Astrocyte (in vitro differentiated cells and primary cell): Measurements from ENCODE around the gene LDAF1. TPM values are rescaled to one million over a fixed set of nuclear protein-coding genes. Genes with fewer than 3 reads are reported as not detected.
A peak's percentile ranks its signal among the peaks of the same experiment; 100 is the strongest.
"Not testable (repeated sequence)": the region's sequence is repeated elsewhere in the genome, so short reads cannot be mapped to it uniquely, and the experiment has no call there.

Source experiments
- DNase-seq: peaks from one replicate; pipeline ENCODE4 v3.0.0-alpha.2; 2010; ENCODE audit warnings: low read depth
- FAIRE-seq: peaks from 2 replicates; lab custom pipeline; 2011; peaks lifted over from hg19 to GRCh38; lab: Jason Lieb, UNC
- H2AFZ ChIP-seq: 2 replicates; pipeline ENCODE4 v1.6.0; 2012; ENCODE audit warnings: low read depth, low read length, inconsistent platforms
- H3K27ac ChIP-seq: 2 replicates; pipeline ENCODE4 v1.5.1; 2011; ENCODE audit warnings: low read depth, low read length, inconsistent platforms
- H3K27me3 ChIP-seq: 2 replicates; pipeline ENCODE4 v1.6.0; 2011; ENCODE audit warnings: low read length, inconsistent platforms; ENCODE audit not compliant: insufficient read depth
- H3K36me3 ChIP-seq: 2 replicates; pipeline ENCODE4 v1.5.1; 2011; ENCODE audit warnings: low read length, inconsistent platforms; ENCODE audit not compliant: insufficient read depth
- H3K4me1 ChIP-seq: 2 replicates; pipeline ENCODE4 v1.5.1; 2011; ENCODE audit warnings: low read length, inconsistent platforms; ENCODE audit not compliant: insufficient read depth
- H3K4me2 ChIP-seq: 2 replicates; pipeline ENCODE4 v1.6.0; 2012; ENCODE audit warnings: low read length, inconsistent platforms
- H3K4me3 ChIP-seq: 2 replicates; pipeline ENCODE4 v1.5.1; 2011; ENCODE audit warnings: low read depth, mild to moderate bottlenecking, low read length, inconsistent platforms; ENCODE audit not compliant: insufficient read depth
- H3K79me2 ChIP-seq: 2 replicates; pipeline ENCODE4 v1.6.0; 2012; ENCODE audit warnings: mild to moderate bottlenecking, low read length, inconsistent platforms; ENCODE audit not compliant: insufficient read depth
- H3K9ac ChIP-seq: 2 replicates; pipeline ENCODE4 v1.6.0; 2012; ENCODE audit warnings: mild to moderate bottlenecking, low read length, inconsistent platforms
- H3K9me3 ChIP-seq: 2 replicates; pipeline ENCODE4 v1.5.1; 2012; ENCODE audit warnings: low read depth, mild to moderate bottlenecking, low read length, inconsistent platforms; ENCODE audit not compliant: insufficient read depth
- H4K20me1 ChIP-seq: 2 replicates; pipeline ENCODE4 v1.6.0; 2012; ENCODE audit warnings: low read length, inconsistent platforms; ENCODE audit not compliant: insufficient read depth
- H3K27ac Mint-ChIP-seq: one replicate; pipeline ENCODE4 v1.8.0; 2021; ENCODE audit warnings: mild to moderate bottlenecking, mixed read lengths; ENCODE audit not compliant: unreplicated experiment
- H3K27me3 Mint-ChIP-seq: one replicate; pipeline ENCODE4 v1.8.0; 2021; ENCODE audit warnings: low read depth, mixed read lengths; ENCODE audit not compliant: unreplicated experiment
- H3K36me3 Mint-ChIP-seq: one replicate; pipeline ENCODE4 v1.8.0; 2021; ENCODE audit warnings: low read depth, mixed read lengths; ENCODE audit not compliant: unreplicated experiment
- H3K4me1 Mint-ChIP-seq: one replicate; pipeline ENCODE4 v1.8.0; 2021; ENCODE audit warnings: low read depth, mixed read lengths; ENCODE audit not compliant: unreplicated experiment
- H3K4me3 Mint-ChIP-seq: one replicate; pipeline ENCODE4 v1.8.0; 2021; ENCODE audit warnings: mild to moderate bottlenecking, moderate library complexity, mixed read lengths; ENCODE audit not compliant: unreplicated experiment
- H3K9me3 Mint-ChIP-seq: one replicate; pipeline ENCODE4 v1.8.0; 2021; ENCODE audit warnings: mild to moderate bottlenecking, mixed read lengths; ENCODE audit not compliant: unreplicated experiment
- EZH2 ChIP-seq: IDR thresholded peaks from 2 replicates; pipeline ENCODE4 v1.6.1; 2012; ENCODE audit warnings: mild to moderate bottlenecking, low read length, inconsistent platforms; ENCODE audit not compliant: insufficient read depth
- total RNA-seq: library from RNA; stranded (reverse); gene quantifications from 2 replicates; pipeline ENCODE4 v1.2.1, GENCODE V29; 2021
- TF ChIP-seq, protein P1 (sequence below): IDR thresholded peaks from 2 replicates; pipeline ENCODE4 v1.5.1; 2011; ENCODE audit warnings: low read depth, mild to moderate bottlenecking, inconsistent platforms, low read length, moderate library complexity; ENCODE audit not compliant: insufficient read depth

Gene LDAF1
- total RNA-seq, 1 donor from 2014 or later: 38.6 TPM

GRCh38 chr16:21167360-21167759 lies 8.9 kb downstream of the LDAF1 start:
- no peak overlapping the region for H3K27ac Mint-ChIP-seq
- no peaks in the 10 kb centered on the region for H3K27me3 Mint-ChIP-seq

DNA sequence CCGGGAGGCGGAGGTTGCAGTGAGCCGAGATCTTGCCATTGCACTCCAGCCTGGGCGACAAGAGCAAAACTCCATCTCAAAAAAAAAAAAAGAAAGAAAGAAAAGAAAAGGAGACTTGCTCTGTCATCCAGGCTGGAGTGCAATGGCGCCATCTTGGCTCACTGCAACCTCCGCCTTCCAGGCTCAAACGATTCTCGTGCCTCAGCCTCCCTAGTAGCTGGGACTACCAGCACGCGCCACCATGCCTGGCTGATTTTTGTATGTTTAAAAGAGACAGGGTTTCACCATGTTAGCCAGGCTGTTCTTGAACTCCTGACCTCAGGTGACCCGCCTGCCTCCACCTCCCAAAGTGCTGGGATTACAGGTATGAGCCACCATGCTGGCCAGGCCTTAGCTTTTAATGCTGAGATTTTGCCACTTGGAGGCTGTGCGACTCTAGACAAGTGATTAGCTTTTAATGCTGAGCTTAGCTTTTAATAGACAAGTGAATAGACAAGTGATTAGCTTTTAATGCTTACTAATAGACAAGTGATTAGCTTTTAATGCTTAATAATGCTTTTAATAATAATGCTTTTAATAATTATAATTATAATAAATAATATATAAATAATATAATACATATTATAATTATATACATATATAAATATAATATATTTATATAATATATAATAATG lies 9.6 kb downstream of the LDAF1 start:
- Histone ChIP-seq H3K27me3 (no peaks in the 10 kb centered on the region), H3K27ac (no peak overlapping the region), H3K9me3 (no peaks in the 10 kb centered on the region), H3K4me1 (peaks cover 12% of the 10 kb centered on the region), H4K20me1 (peaks cover 9% of the 10 kb centered on the region), H3K4me2 (no peak overlapping the region), H2AFZ (no peak overlapping the region), H3K36me3 (no peaks in the 10 kb centered on the region), H3K4me3 (no peak overlapping the region), H3K79me2 (no peaks in the 10 kb centered on the region), H3K9ac (no peak overlapping the region)
- TF ChIP-seq, protein P1, sequence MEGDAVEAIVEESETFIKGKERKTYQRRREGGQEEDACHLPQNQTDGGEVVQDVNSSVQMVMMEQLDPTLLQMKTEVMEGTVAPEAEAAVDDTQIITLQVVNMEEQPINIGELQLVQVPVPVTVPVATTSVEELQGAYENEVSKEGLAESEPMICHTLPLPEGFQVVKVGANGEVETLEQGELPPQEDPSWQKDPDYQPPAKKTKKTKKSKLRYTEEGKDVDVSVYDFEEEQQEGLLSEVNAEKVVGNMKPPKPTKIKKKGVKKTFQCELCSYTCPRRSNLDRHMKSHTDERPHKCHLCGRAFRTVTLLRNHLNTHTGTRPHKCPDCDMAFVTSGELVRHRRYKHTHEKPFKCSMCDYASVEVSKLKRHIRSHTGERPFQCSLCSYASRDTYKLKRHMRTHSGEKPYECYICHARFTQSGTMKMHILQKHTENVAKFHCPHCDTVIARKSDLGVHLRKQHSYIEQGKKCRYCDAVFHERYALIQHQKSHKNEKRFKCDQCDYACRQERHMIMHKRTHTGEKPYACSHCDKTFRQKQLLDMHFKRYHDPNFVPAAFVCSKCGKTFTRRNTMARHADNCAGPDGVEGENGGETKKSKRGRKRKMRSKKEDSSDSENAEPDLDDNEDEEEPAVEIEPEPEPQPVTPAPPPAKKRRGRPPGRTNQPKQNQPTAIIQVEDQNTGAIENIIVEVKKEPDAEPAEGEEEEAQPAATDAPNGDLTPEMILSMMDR: no peak
- TF ChIP-seq EZH2: no peak
- Mint-ChIP-seq H3K36me3 (peaks cover 37% of the 10 kb centered on the region), H3K4me3 (no peak overlapping the region), H3K9me3 (no peaks in the 10 kb centered on the region), H3K27me3 (no peaks in the 10 kb centered on the region), H3K27ac (no peak overlapping the region), H3K4me1 (peaks cover 4% of the 10 kb centered on the region)
- FAIRE-seq (no peak), DNase-seq (no peak)

More at GRCh38 chr16:21167360-21167759, 8.9 kb downstream of the LDAF1 start:
- H3K9ac ChIP-seq: no peak overlapping the region
- Mint-ChIP-seq H3K9me3 (no peaks in the 10 kb centered on the region), H3K4me1 (peaks cover 4% of the 10 kb centered on the region), H3K36me3 (peaks cover 38% of the 10 kb centered on the region), H3K4me3 (no peak overlapping the region)
- no peak overlapping the region for H3K4me3 ChIP-seq
- peaks cover 12% of the 10 kb centered on the region for H3K4me1 ChIP-seq
- H2AFZ ChIP-seq: no peak overlapping the region
- H3K36me3 ChIP-seq: no peaks in the 10 kb centered on the region
- no peaks in the 10 kb centered on the region for H3K9me3 ChIP-seq
- TF ChIP-seq, protein P1: no peak
- no peak for TF ChIP-seq EZH2
- peak overlapping the region; percentile 75 for H3K27ac ChIP-seq
- H3K27me3 ChIP-seq: no peaks in the 10 kb centered on the region
- H3K4me2 ChIP-seq: peak overlapping the region; percentile 62
- H4K20me1 ChIP-seq: peaks cover 9% of the 10 kb centered on the region
- no peaks in the 10 kb centered on the region for H3K79me2 ChIP-seq
- peak; percentile 97 for DNase-seq
- no peak for FAIRE-seq

DNA sequence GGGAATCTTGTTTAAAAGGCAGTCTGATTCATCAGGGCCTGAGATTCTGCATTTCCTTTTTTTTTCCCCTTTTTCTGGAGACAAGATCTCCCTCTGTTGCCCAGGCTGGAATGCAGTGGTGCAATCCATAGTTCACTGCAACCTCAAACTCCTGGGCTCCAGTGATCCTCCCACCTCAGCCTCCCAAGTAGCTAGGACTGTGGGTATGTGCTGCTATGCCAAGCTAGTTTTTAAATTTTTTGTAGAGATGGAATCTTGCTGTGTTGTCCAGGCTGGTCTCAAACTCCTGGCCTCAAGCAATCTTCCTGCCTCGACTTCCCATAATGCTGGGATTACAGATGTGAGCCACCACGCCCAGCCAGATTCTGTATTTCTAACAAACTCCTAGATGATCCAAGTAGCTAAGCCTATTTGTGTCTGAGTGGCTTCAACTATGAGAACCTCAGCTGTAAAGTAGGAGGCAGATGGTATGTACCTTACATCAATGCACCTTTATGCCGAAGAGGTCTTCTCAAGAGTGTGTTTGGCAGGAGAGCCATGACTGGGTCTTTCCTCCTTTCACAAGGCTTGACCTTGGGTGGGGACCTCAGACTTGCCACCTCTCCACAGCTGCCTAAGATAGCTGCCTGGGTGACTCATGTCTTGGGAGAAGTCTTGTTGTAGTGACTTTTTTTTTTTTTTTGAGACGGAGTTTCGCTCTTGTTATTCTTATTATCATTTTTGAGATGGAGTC lies 10.9 kb downstream of the LDAF1 start:
- H3K4me3 ChIP-seq: no peak overlapping the region
- peaks cover 9% of the 10 kb centered on the region for H4K20me1 ChIP-seq
- H2AFZ ChIP-seq: no peak overlapping the region
- H3K9ac ChIP-seq: no peak overlapping the region
- H3K9me3 ChIP-seq: no peaks in the 10 kb centered on the region
- H3K4me2 ChIP-seq: peak overlapping the region; percentile 32
- peak; percentile 58 for DNase-seq
- Mint-ChIP-seq H3K4me1 (peaks cover 4% of the 10 kb centered on the region), H3K27ac (no peak overlapping the region), H3K36me3 (peaks cover 33% of the 10 kb centered on the region), H3K27me3 (no peaks in the 10 kb centered on the region), H3K4me3 (no peak overlapping the region), H3K9me3 (no peaks in the 10 kb centered on the region)
- no peaks in the 10 kb centered on the region for H3K79me2 ChIP-seq
- TF ChIP-seq, protein P1: no peak
- TF ChIP-seq EZH2: no peak
- no peaks in the 10 kb centered on the region for H3K27me3 ChIP-seq
- H3K27ac ChIP-seq: no peak overlapping the region
- FAIRE-seq: no peak
- peaks cover 12% of the 10 kb centered on the region for H3K4me1 ChIP-seq
- peaks cover 3% of the 10 kb centered on the region for H3K36me3 ChIP-seq

- H3K9me3 Mint-ChIP-seq, H3K4me1 Mint-ChIP-seq, H3K27ac Mint-ChIP-seq, H3K27me3 ChIP-seq, FAIRE-seq, H3K27ac ChIP-seq, H3K36me3 ChIP-seq, H2AFZ ChIP-seq, H3K9ac ChIP-seq, H3K27me3 Mint-ChIP-seq, H3K4me3 ChIP-seq, H3K9me3 ChIP-seq, H3K4me2 ChIP-seq, DNase-seq, H4K20me1 ChIP-seq, H3K4me3 Mint-ChIP-seq, H3K79me2 ChIP-seq: not testable (repeated sequence)
- H3K4me1 ChIP-seq: peaks cover 12% of the 10 kb centered on the region
- peaks cover 28% of the 10 kb centered on the region for H3K36me3 Mint-ChIP-seq
Observed at GRCh38 chr16:21170116-21170515, 11.6 kb downstream of the LDAF1 start.
